Activated CD8-positive, alpha-beta memory T cell treated with anti-CD3 and anti-CD28 coated beads for 36 hours (primary cell): ENCODE data around the gene CSRP3. TPM values are rescaled to one million over a fixed set of nuclear protein-coding genes. Genes with fewer than 3 reads are reported as not detected.

ENCODE experiments used
- CTCF ChIA-PET: fragments of 350-600 bp; sonication (Branson Sonifier 250); formaldehyde crosslinking; loops from one replicate; lab custom pipeline; 2021; ENCODE audit warnings: antibody characterized with exemption; lab: Charles Lee
- POLR2A ChIA-PET: fragments of 350-600 bp; sonication (Branson Sonifier 250); formaldehyde crosslinking; loops from one replicate; lab custom pipeline; 2021; ENCODE audit warnings: antibody characterized with exemption; lab: Charles Lee
- total RNA-seq, 2 experiments: library from RNA; stranded (reverse); gene quantifications; one replicate each; pipeline ENCODE4 v1.2.3, GENCODE V29; 2021

The CSRP3 gene
- total RNA-seq, result not detected

DNA sequence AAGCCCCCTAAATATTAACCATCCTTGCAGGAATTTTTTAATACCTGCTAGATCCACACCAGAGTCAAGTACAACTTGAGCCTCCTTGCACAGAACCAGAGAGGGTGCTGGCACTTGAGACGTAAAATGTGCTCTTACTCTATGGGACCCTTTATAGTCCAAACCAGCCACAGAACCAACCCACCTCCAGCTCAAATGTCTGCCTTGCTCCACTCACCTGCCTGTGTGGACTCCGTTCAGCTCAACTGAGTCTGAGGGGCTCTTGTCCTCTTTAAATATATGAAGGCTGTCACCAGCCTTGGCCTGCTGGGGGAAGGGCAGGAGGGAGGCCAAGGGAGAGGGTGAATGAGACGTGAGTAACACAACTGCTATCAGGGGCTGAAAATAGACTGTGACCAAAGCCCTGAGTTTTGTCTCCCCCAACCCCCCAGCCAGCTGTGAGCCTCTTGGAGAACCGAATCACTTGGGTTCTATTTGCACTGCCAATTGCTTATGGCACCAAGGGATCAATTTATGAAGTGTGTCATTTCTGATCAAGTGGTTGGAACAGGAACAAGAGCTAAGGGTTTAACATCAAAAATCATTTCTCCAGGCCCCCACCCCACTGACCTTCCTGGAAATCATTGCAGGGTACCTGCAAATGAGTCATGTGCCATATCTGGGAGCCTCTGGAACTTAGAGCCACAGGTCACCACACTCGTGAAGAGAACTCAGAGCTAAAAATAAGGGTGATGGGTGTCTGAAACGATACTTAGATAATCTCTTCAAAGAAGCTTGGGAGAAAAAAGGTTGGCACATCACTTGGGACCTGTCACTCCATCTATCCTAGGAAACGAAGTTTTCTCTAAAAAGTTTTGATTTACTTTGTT is at the start of gene CSRP3:
TSS of gene CSRP3 (minus strand) at position 247 of the 869 bp plus-strand sequence. CDS start 9,535 bp downstream, outside the sequence.
- ChIA-PET CTCF (no interaction called here), POLR2A (no interaction called here)

- CTCF ChIA-PET, result no interaction called here
- POLR2A ChIA-PET, result no interaction called here
Observed at GRCh38 chr11:19251577-19251976, 49.8 kb upstream of the CSRP3 start.

- ChIA-PET POLR2A (no interaction called here), CTCF (no interaction called here)
Observed at GRCh38 chr11:19246816-19247215, 45.0 kb upstream of the CSRP3 start.

DNA sequence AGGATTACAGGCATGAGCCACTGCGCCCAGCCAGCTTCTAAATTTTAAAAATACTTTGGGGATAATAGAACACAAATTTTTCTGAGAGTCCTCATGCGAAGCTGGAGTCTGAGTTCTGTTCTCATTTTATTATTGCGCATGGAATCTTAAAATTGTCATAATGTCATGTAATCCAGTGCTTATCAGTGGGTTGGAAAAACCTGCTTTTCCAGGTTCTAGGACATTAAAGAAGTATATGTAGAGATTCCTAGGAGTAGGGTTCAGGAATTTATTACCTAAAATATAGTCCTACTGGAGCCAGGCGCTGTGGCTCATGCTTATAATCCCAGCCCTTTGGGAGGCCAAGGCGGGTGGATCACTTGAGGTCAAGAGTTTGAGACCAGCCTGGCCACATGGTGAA is 43.6 kb upstream of the CSRP3 start:
- POLR2A ChIA-PET, result no interaction called here

DNA sequence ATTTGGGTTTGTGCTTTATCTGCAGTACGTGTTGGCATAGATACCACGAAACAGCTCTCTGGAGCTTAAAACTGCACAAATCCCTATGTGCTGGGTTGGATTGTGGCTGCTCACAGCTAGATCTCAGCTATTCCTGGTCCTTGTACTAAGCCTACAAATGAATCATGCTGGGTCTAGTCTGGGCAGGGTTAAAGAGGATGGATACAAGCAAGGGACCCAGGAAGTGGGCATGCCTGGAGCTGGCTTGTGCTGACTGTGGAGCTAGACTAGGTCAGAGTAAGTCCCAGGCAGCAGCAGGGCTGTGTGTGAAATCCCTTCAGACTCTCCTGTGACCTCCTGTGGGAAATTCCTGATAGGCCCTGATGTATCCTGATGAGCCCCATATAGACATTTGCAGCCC is 42.8 kb upstream of the CSRP3 start:
- CTCF ChIA-PET, result interaction anchor here (0.5 to 0.8 kb wide), 2 partner anchors 412 to 498 kb away, joined by 3 read pairs; no protein-coding TSS in a partner anchor
- POLR2A ChIA-PET, result no interaction called here

More for the DNA sequence above, 43.6 kb upstream of the CSRP3 start:
- CTCF ChIA-PET, result interaction anchor here (0.8 kb wide), 1 partner anchor 497 kb away, joined by 3 read pairs; no protein-coding TSS in a partner anchor

DNA sequence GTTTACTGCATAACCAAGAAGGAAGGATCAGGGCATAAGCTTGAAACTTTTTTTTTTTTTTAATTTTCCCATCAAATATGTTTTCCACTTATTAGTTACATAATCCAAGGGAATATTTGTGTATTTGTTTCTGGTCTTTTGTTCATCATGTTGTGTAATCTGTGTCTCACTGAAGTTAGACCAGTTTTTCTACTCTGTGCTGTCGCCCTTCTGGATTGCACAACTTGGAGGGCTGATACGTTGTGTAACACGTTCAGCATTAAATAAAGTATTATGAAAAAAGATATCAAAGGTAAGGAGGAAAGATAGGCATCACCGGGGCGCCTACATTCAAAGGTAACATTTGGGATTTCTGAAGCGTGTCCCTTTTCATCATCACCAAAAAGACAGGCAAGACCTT is 42.3 kb upstream of the CSRP3 start:
- ChIA-PET POLR2A (no interaction called here), CTCF (interaction anchor here (0.5 to 0.9 kb wide), 2 partner anchors 121 to 412 kb away, joined by 3 read pairs; no protein-coding TSS in a partner anchor)

DNA sequence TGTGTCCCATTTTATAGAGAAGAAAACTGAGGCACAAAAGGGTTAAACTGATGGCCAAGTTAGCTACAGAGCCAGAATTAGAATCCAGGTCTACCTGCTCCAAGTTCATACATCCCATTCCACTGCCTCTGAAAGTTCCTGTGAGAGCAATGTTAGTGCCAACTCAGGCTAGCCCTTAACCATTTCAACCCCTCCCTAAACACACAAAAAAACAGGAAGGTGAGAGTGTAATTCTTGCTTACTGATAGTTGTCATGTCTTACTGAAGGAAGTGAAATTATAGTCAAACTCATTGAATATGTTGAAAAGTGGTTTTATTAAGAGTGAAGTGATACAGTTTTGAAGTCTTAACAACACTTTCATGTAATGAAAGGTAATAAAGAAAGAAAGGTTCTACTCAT is 41.8 kb upstream of the CSRP3 start:
- CTCF ChIA-PET, result interaction anchor here (0.9 kb wide), 1 partner anchor 121 kb away, joined by 3 read pairs; no protein-coding TSS in a partner anchor

GRCh38 chr11:19243143-19243542 is 41.4 kb upstream of the CSRP3 start:
- POLR2A ChIA-PET, result no interaction called here

More for the DNA sequence above, 41.8 kb upstream of the CSRP3 start:
- POLR2A ChIA-PET, result no interaction called here

DNA sequence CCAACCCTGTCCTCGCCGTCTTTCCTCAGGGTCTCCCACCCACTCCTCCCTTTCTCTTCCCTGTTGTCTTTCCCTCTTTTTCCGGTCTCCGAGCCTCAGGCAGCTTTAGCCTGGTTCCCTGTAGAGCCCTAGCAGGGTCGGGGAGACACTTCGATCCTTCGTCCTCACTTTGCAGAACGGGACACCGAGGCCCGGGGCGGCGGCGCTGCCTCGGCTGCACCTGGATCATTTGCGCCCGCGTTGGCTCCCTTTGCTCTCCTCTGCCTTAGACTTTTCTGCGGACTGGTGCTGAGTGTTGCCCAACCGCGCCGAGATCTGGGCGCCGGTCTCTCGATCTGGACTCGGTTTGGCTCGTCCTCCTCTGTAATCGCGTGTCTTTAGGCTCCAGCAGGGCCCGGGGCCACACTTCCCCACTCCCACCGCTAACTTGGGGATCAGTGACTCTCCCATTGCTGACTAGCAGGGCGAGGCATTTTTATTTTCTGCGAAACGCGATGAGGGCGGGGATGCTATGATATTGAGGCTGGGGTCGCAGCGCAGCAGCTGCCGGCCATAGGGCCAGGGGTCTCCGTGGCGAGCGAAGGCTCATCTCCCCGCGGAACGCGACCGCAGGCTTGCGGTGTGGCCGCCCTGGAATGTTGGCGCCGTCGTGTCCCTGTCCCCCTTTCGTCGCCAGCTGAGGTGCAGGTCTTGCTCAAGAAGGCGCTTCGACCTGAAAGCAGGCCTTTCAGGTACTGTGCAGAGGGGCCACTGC is 40.6 kb upstream of the CSRP3 start:
- POLR2A ChIA-PET, result no interaction called here
- CTCF ChIA-PET, result no interaction called here

More at GRCh38 chr11:19243143-19243542, 41.4 kb upstream of the CSRP3 start:
- CTCF ChIA-PET, result interaction anchor here (0.9 kb wide), 1 partner anchor 121 kb away, joined by 3 read pairs; no protein-coding TSS in a partner anchor

DNA sequence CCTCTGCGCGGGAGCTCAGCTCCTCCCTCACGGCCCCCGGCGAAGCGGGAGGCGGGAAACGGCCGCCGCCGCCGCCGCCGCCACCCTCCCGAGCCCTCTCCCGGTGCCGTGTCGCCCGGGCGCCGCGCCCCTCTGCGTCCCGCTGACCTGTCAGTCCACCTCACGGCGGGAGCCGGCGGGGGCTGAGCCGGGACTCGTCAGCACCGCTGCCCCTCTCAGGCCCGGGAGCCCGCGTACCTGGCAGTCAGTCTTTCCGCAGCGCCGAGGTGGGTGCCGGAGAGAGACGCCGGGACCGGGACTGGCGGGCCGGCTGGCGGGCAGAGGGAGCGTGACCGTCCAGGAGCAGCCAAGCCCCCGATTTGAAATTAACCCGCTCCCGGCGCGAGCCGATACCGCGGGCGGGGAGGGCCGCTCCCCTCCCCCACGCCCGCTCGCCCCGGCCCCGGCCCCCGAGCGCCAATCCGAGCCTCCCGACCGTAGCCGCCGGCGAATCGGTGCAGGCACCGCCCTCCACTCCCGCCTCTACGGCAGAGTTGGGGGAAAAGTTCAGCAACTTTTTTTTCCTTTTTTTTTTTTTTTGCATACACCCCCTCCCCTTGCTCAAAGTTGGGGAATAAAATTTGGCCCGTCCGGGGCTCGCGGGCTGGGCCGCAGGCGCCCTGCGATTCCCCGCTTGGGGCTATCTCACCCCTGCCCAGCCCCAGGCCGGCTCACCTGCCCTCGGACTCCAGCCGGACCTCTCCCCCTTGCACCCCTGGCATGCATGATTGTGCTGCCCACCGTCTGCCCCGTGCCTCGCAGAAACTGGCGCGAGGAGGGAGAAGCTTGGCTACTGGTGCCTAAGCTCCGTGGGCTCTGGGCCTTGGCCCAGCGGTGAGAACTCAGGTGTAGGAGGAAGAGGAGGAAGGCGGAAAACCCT is 39.7 kb upstream of the CSRP3 start:
- ChIA-PET POLR2A (interaction anchor here (1.2 kb wide), 1 partner anchor 125 kb away, joined by 3 read pairs; the partner anchor contains the start of gene ZDHHC13), CTCF (no interaction called here)

DNA sequence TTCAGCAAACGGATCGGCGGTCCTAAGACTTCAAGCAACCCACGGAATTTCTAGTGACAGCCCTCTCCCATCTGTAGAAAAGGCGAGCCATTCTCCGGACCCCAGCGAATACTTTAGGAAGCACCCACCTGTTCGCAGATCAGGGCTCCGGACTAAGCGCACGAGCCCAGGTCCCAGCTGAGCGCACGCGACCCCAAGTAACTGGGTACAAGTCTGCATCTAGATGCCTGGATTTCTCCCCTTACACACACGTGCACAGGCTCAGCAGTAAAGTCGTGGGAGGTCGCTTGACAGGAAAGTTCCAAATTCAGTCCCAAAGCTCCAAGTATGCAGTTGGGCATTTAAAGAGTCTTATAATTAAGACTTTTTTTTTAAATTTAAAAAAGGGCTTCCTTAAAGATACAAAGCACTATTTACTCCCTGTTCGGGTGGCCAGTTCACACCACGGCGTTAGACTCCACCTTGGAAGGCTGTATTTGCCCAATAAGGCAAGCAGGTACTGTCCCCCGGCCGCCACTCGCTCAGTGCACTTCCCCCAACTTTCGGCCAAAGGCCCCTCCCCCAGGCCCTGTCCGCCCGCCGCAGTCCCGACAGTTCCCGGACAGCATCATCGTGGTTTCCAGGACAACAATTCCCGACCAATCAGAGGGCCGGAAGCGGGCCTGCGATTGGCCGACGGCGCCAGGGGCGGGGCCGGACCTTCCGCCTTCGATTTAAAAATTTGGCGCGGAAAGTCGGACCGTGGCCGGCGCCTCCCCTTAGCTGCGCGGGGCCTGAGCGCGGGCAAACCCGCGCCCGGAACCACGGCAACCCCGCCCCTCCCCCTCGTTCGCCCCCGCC is 38.9 kb upstream of the CSRP3 start, which contains the start of gene E2F8:
TSS of gene E2F8 (minus strand) at position 526 of the 840 bp plus-strand sequence. CDS start 824 bp downstream, outside the sequence.
- ChIA-PET POLR2A (interaction anchor here (1.2 kb wide), 1 partner anchor 124 kb away, joined by 3 read pairs; the partner anchor contains the start of gene ZDHHC13), CTCF (no interaction called here)

DNA sequence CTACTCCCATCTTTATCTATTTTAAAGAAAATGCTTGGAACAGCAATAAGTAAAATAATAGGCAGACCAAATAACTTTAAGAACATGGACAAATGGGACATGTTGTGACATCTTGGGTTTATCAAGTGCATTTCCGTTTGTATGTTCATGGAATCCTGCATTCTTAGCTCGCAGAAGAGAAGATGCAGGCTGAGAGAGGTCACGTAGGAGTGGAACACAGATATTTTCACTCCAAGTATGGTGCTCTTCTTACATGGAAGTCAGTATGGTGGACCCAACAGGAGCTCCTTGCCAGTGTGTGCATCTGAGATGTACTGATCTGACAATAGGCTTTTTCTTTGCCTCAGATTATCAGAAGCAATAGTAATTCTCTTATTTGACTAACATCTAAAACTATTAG is 37.3 kb upstream of the CSRP3 start:
- CTCF ChIA-PET, result no interaction called here
- POLR2A ChIA-PET, result no interaction called here

DNA sequence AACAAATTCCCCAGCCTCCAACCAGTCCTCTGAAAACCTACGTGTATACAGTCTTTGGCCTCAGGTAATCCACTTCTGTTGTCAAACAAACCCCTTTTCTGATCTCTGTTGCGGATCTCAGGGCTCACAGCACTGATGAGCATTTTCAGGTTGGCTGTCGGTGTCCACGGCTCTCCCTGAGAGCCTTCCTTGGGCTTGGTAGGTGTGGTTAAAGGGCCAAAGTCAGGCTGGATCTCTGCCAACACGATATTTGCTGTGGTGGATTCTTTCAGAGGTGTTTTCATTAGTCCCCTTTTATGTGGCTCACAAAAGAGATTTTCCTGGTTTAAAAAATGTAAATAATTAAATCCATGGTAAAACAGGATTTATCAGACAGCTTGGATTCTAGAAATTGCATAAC is 36.0 kb upstream of the CSRP3 start:
- ChIA-PET POLR2A (no interaction called here), CTCF (interaction anchor here (1.2 kb wide), 1 partner anchor 22 kb away, joined by 3 read pairs; no protein-coding TSS in a partner anchor)

- POLR2A ChIA-PET, result no interaction called here
- CTCF ChIA-PET, result interaction anchor here (1.2 kb wide), 1 partner anchor 23 kb away, joined by 3 read pairs; no protein-coding TSS in a partner anchor
Observed at GRCh38 chr11:19237381-19237780, 35.6 kb upstream of the CSRP3 start.

- CTCF ChIA-PET, result interaction anchor here (0.7 kb wide), 1 partner anchor 323 kb away, joined by 3 read pairs; no protein-coding TSS in a partner anchor
- POLR2A ChIA-PET, result no interaction called here
Observed at GRCh38 chr11:19234231-19234817, 32.5 kb upstream of the CSRP3 start.

DNA sequence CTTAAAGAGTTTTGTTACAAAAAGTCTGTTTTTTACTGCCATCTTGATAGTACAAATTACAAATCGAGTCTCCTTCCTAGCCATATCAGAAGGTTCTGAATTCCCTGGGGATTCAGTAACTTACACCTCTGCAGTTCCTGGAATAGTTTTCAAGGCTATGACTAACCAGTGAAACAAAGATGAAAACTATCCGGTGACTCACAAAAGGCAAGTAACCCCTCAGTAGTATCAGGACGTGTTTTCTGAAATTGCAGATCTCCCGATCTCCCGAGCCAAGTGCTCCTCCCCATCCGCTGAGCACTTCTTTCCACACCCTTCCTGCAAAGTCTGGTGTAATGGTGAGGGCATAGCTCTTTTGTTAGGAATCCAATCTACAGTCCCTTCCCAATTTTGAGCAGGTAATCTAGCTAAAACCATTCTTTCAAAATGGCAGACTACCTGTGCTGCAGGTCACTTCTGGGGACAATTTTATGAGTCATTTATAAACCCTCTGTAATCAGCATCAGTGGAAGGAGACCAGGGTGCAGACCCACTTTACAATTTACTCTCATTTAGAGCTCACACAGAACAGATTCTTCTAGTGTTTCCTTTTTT is 31.2 kb upstream of the CSRP3 start:
- POLR2A ChIA-PET, result no interaction called here
- CTCF ChIA-PET, result no interaction called here

DNA sequence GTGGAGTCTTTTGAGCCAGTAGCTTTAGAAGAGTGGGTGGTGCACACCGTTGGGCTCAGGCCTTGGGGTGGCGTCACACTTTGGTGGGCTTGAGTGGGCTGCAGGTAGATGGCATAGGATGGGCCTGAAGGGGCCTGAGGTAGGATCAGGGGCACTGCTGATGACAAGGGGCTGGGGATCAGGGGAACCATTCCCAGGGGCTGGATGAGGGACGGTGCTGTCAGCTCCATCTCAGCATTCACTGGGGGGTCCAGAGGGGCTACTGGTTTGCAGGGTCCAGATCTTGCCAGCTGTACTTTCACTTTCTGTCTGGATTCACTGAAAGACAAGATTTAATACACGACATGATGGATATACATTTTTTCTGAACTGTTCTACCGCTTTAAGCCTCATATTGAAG is 27.9 kb upstream of the CSRP3 start:
- ChIA-PET POLR2A (no interaction called here), CTCF (no interaction called here)
